ENCODE results near the gene SLC25A21. TPM values are rescaled to one million over a fixed set of nuclear protein-coding genes. Genes with fewer than 3 reads are reported as not detected.

The SLC25A21 gene
- total and polyA plus RNA-seq, 7 donors = 0.13 to 1.5 (median 1.1) TPM; not detected in 2

DNA sequence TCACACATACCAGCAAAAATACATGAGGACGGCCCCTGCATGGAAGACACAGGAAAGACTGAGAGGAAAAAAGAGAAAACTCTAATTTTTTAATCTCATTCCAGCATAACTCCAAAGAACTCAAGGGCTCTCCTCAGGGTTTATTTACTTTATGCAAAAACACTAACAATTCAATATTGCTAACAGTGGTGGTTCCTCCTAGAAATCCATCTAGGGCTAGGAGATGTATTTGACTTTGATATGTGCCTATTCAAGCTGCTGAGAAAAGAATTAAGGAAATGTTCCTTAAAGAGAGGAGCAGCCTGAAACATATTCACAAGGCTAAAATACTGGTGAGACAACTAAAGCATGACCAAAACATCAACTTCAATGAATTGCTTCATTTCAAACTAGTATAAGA lies 57.0 kb downstream of the SLC25A21 start:
- Histone ChIP-seq H3K27me3 (no peaks in the 10 kb centered on the region), H3K36me3 (no peaks in the 10 kb centered on the region), H3K27ac (no peak overlapping the region), H3K9me3 (no peaks in the 10 kb centered on the region), H3K4me3 (no peak overlapping the region), H3K4me1 (no peaks in the 10 kb centered on the region)
- intact Hi-C loops (cut with DNase I) = no loop called here
- no peak for DNase-seq
- 84 to 94% methylated on average over 1 of the region's 1 CpG for WGBS, 2 donors
- TF ChIP-seq POLR2A (IDR thresholded peaks at IDR 0.05) (no peak), EP300 (IDR thresholded peaks at IDR 0.05) (no peak)
- TF ChIP-seq, protein P1, sequence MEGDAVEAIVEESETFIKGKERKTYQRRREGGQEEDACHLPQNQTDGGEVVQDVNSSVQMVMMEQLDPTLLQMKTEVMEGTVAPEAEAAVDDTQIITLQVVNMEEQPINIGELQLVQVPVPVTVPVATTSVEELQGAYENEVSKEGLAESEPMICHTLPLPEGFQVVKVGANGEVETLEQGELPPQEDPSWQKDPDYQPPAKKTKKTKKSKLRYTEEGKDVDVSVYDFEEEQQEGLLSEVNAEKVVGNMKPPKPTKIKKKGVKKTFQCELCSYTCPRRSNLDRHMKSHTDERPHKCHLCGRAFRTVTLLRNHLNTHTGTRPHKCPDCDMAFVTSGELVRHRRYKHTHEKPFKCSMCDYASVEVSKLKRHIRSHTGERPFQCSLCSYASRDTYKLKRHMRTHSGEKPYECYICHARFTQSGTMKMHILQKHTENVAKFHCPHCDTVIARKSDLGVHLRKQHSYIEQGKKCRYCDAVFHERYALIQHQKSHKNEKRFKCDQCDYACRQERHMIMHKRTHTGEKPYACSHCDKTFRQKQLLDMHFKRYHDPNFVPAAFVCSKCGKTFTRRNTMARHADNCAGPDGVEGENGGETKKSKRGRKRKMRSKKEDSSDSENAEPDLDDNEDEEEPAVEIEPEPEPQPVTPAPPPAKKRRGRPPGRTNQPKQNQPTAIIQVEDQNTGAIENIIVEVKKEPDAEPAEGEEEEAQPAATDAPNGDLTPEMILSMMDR (IDR thresholded peaks at IDR 0.05) = no peak

DNA sequence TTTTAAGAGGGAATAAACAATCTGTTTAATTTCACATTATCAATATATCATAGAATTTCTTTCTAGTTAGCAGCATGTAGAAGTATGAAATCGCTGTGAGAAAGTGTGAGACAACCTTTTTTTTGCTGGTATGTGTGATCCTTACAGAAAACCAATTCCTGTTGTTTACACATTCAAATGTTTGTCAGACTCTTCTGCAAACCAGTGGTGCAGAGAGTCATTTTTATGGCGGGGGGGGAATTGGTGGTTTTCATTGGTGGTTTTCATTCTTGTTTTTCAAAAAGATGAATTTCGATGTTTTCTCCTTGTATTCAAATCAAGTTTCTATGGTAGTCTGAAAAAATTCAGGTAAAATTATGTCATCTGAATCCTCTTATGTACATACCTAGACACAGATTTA lies 57.8 kb downstream of the SLC25A21 start:
- no peak for DNase-seq
- 66 to 71% methylated on average over 3 of the region's 3 CpGs for WGBS, 2 donors
- Histone ChIP-seq H3K27ac (no peak overlapping the region), H3K4me3 (no peak overlapping the region), H3K36me3 (no peaks in the 10 kb centered on the region), H3K27me3 (no peaks in the 10 kb centered on the region), H3K4me1 (no peaks in the 10 kb centered on the region), H3K9me3 (no peaks in the 10 kb centered on the region)
- TF ChIP-seq POLR2AphosphoS5 (IDR thresholded peaks at IDR 0.05) (no peak), EP300 (IDR thresholded peaks at IDR 0.05) (no peak), POLR2A (IDR thresholded peaks at IDR 0.05) (no peak)
- TF ChIP-seq, protein P1 (IDR thresholded peaks at IDR 0.05) = no peak
- intact Hi-C loops (cut with DNase I) = no loop called here

DNA sequence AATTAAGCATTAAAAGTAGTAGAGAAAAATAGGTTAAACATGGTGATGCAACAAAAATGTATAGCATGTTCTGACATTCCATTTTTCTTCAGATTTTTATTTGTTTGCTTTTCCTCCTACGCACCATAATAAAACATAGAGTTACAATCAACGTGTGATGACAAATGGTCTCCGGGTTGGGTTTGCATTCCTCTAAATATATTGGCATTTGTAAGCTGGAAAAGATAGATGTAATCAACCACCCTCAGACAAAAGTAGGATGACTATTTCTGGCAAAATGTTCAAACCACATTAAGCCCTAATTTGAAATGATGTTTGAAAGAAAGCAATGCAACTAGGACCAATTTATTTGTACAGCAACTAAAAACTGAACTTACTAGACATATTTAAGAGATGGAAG lies 58.4 kb downstream of the SLC25A21 start:
- Histone ChIP-seq H3K4me3 (no peak overlapping the region), H3K4me1 (no peaks in the 10 kb centered on the region), H3K9me3 (no peaks in the 10 kb centered on the region), H3K36me3 (no peaks in the 10 kb centered on the region), H3K27ac (no peak overlapping the region), H3K27me3 (no peaks in the 10 kb centered on the region)
- WGBS, 2 donors = 29 to 62% methylated on average over 3 of the region's 3 CpGs
- TF ChIP-seq POLR2A (IDR thresholded peaks at IDR 0.05) = no peak
- TF ChIP-seq EP300 (IDR thresholded peaks at IDR 0.05) = no peak
- no peak for TF ChIP-seq POLR2AphosphoS5 (IDR thresholded peaks at IDR 0.05)
- TF ChIP-seq, protein P1 (IDR thresholded peaks at IDR 0.05) = no peak
- no peak for DNase-seq
- intact Hi-C loops (cut with DNase I) = no loop called here

DNA sequence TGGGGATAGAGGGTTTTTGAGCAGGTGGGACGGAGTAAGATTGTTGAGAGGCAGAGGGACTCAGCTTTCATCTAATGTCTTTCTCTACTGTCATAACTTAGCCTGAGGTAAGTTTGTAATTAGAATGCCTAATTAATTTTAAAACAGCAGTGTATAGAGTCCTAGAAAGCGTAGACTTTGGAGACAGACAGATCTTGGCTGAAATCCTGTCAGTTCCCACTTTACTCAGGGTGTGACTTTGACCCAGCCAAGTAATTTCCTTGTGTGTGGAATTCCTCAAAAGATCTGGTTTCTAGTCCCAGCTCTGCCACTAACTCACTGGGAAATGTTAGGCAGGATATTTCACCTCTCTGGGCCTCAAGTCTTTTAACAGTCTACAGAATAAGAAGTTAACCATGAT lies 74.3 kb downstream of the SLC25A21 start:
- 61 to 72% methylated on average over 2 of the region's 2 CpGs for WGBS, 2 donors

DNA sequence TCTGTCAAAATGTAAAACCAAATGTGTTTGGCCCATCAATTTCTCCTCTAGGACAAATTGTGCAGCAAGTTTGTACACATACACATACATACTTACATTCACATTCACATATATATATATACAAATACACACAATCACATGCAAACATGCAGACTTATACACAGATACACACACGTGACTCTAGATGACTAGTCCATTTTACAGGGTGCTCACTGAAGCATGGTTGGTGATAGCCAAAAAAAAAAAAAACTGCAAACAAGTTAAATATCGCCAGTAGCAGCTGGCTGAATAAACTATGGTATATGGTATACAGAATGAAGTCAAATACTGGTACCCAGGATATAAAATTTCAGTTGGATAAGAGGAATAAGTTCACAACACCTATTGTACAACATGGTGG lies 77.9 kb downstream of the SLC25A21 start:
- Histone ChIP-seq H3K9me3 (no peaks in the 10 kb centered on the region), H3K27me3 (no peaks in the 10 kb centered on the region), H3K36me3 (no peaks in the 10 kb centered on the region), H3K27ac (no peak overlapping the region), H3K4me1 (no peaks in the 10 kb centered on the region), H3K4me3 (no peak overlapping the region)
- intact Hi-C loops (cut with DNase I) = no loop called here
- 71 to 85% methylated on average over 2 of the region's 2 CpGs for WGBS, 2 donors
- no peak for DNase-seq
- no peak for TF ChIP-seq POLR2A (IDR thresholded peaks at IDR 0.05)
- no peak for TF ChIP-seq POLR2AphosphoS5 (IDR thresholded peaks at IDR 0.05)
- TF ChIP-seq, protein P1 (IDR thresholded peaks at IDR 0.05) = no peak
- no peak for TF ChIP-seq EP300 (IDR thresholded peaks at IDR 0.05)

More for the DNA sequence above, 74.3 kb downstream of the SLC25A21 start:
- no peaks in the 10 kb centered on the region for H3K27me3 ChIP-seq
- DNase-seq = no peak
- H3K4me3 ChIP-seq = no peak overlapping the region
- intact Hi-C loops (cut with DNase I) = no loop called here
- no peaks in the 10 kb centered on the region for H3K36me3 ChIP-seq
- H3K27ac ChIP-seq = no peak overlapping the region
- no peaks in the 10 kb centered on the region for H3K4me1 ChIP-seq
- TF ChIP-seq POLR2A (IDR thresholded peaks at IDR 0.05) (no peak), POLR2AphosphoS5 (IDR thresholded peaks at IDR 0.05) (no peak), EP300 (IDR thresholded peaks at IDR 0.05) (no peak)
- TF ChIP-seq, protein P1 (IDR thresholded peaks at IDR 0.05) = no peak
- no peaks in the 10 kb centered on the region for H3K9me3 ChIP-seq
